HEK293T (cell line): ENCODE data around the gene CEP164.

ENCODE experiments used
- BHLHE40 ChIP-seq: fragments of 450-650 bp; IDR thresholded peaks from 2 replicates; pipeline ENCODE4 v1.6.1; 2016; ENCODE audit warnings: mild to moderate bottlenecking, moderate library complexity, borderline replicate concordance
- CTBP1 ChIP-seq: fragments of 450-650 bp; IDR thresholded peaks from 2 replicates; pipeline ENCODE4 v1.6.1; 2016; ENCODE audit warnings: borderline replicate concordance
- SUZ12 ChIP-seq: fragments of 450-650 bp; IDR thresholded peaks from 2 replicates; pipeline ENCODE4 v1.6.1; 2016; ENCODE audit warnings: mild to moderate bottlenecking
- TARDBP ChIP-seq: fragments of 450-650 bp; IDR thresholded peaks from 2 replicates; pipeline ENCODE4 v1.6.1; 2016

DNA sequence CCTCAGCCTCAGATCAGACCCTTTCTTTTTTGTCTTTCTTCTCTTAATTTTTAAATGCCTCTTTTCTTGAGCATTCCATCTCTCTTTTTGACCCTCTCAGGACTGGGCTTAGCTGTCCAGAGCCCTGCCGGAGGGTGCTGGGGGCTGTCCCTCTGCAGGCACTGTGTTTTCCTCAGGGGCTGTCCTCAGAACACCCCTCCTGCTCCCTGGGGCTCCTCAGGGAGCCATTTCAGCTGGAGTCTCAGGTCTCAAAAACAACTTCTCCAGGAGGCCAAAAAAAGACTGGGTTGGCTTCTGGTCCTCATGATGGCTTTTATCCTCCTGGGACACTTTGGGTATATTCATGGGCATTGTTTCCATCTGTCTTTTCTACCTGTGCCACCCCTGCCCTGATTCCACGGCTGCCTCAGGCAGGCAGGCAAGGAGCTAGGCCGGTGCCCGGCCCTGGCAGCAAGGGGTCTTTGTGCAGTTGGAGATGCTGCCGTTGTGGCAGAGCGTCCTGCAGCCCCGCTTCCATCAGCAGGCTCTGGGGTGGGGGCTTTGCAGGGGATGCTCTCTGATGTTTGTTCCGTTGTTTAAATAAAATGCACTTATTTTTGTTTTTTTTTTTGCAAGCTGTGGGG is 85.1 kb downstream of the CEP164 start:
- no peak for TF ChIP-seq SUZ12
- TF ChIP-seq CTBP1, result no peak
- no peak for TF ChIP-seq BHLHE40
- no peak for TF ChIP-seq TARDBP
